Panc1 (cell line): ENCODE measurements around the gene TBCE. TPM values are rescaled to one million over a fixed set of nuclear protein-coding genes. Genes with fewer than 3 reads are reported as not detected.

Experiments
- ATAC-seq: fragments of 200-7000 bp; cut with Tn5 transposase; 2 replicates; pipeline ENCODE4 v1.9.1; 2020; ENCODE audit warnings: mild to moderate bottlenecking, moderate library complexity
- BruUV-seq: library from RNA; stranded (reverse); fragments of 400-500 nt; replicated peaks from 2 replicates; lab custom pipeline; 2021; lab: Mats Ljungman, UMichigan
- CTCF ChIA-PET: fragments of 300-600 bp; sonication (Branson Sonifier 250); formaldehyde crosslinking; loops from one replicate; lab custom pipeline; 2022; ENCODE audit warnings: antibody characterized with exemption; lab: Charles Lee
- POLR2A ChIA-PET: fragments of 300-600 bp; sonication (Branson Sonifier 250); formaldehyde crosslinking; loops from one replicate; lab custom pipeline; 2022; ENCODE audit warnings: antibody characterized with exemption; lab: Charles Lee
- DNase-seq: peaks from one replicate; pipeline ENCODE4 v3.0.0-alpha.2; 2010; ENCODE audit warnings: low read depth, low spot score
- H3K27ac ChIP-seq: 2 replicates; pipeline ENCODE4 v1.5.1; 2011; ENCODE audit warnings: mild to moderate bottlenecking, low read length, inconsistent platforms
- H3K27me3 ChIP-seq: fragments of 200-500 bp; sonication (Bioruptor generic); 2 replicates; pipeline ENCODE4 v1.6.0; 2014; ENCODE audit warnings: low read length, inconsistent platforms; ENCODE audit not compliant: control insufficient read depth, insufficient read depth
- H3K36me3 ChIP-seq: fragments of 200-500 bp; sonication (Bioruptor generic); 2 replicates; pipeline ENCODE4 v1.5.1; 2014; ENCODE audit warnings: inconsistent platforms, mild to moderate bottlenecking, low read length, moderate library complexity; ENCODE audit not compliant: control insufficient read depth, insufficient read depth
- H3K4me1 ChIP-seq: 2 replicates; pipeline ENCODE4 v1.5.1; 2011; ENCODE audit warnings: inconsistent platforms, mild to moderate bottlenecking, low read length, moderate library complexity; ENCODE audit not compliant: control insufficient read depth, insufficient read depth
- H3K4me3 ChIP-seq, 2 experiments: 2 replicates each; pipeline ENCODE4 v1.5.1; 2011 to 2012; ENCODE audit warnings: low read depth in 2 of 2, low read length in 2 of 2, mild to moderate bottlenecking in 2 of 2, inconsistent platforms in 1 of 2, moderate library complexity in 1 of 2
- H3K9me3 ChIP-seq: fragments of 200-500 bp; sonication (Bioruptor generic); 2 replicates; pipeline ENCODE4 v1.5.1; 2014; ENCODE audit warnings: low read depth, mild to moderate bottlenecking, inconsistent platforms, low read length, moderate library complexity; ENCODE audit not compliant: control insufficient read depth, insufficient read depth
- CTCF ChIP-seq: fragments of 450-650 bp; IDR thresholded peaks from 2 replicates; pipeline ENCODE4 v1.5.1; 2017; ENCODE audit warnings: mild to moderate bottlenecking
- POLR2AphosphoS5 ChIP-seq: IDR thresholded peaks from 2 replicates; pipeline ENCODE4 v1.6.1; 2012; ENCODE audit warnings: mild to moderate bottlenecking, low read depth, low read length, moderate library complexity
- REST ChIP-seq, 2 experiments: IDR thresholded peaks; 2 replicates each; pipeline ENCODE4 v1.6.1; 2011 to 2012; ENCODE audit warnings: low read depth in 2 of 2, control low read depth in 1 of 2, low read length in 1 of 2, mild to moderate bottlenecking in 1 of 2, moderate library complexity in 1 of 2; ENCODE audit not compliant: insufficient read depth in 1 of 2
- SIN3A ChIP-seq: IDR thresholded peaks from 2 replicates; pipeline ENCODE4 v1.6.1; 2012; ENCODE audit warnings: low read depth, mild to moderate bottlenecking, low read length, moderate library complexity, borderline replicate concordance; ENCODE audit not compliant: insufficient read depth
- TCF7L2 ChIP-seq: IDR thresholded peaks from 2 replicates; pipeline ENCODE4 v1.6.1; 2011; ENCODE audit warnings: mild to moderate bottlenecking, low read depth, low read length, inconsistent platforms
- in situ Hi-C: cut with HindIII; loops from 2 replicates; pipeline ENCODE4 v1.10.0; 2016; ENCODE audit warnings: low sequenced_read_pairs, low pct_unique_long_range_greater_than_20kb
- intact Hi-C: fragments of 100-400 bp; cut with micrococcal nuclease; formaldehyde crosslinking; loops from one replicate; pipeline ENCODE4 v1.10.0; 2022; ENCODE audit not compliant: unreplicated experiment
- total RNA-seq: library from RNA; stranded (reverse); gene quantifications from one replicate; pipeline ENCODE4 v1.2.1, GENCODE V29; 2021; ENCODE audit not compliant: unreplicated experiment

TBCE gene
- total RNA-seq, 1 experiment from 2014 or later = 72.0 TPM

- no peak for TF ChIP-seq POLR2AphosphoS5
- TF ChIP-seq TCF7L2 = no peak
- TF ChIP-seq SIN3A = no peak
- no peak for TF ChIP-seq CTCF
- no peak for TF ChIP-seq REST (IDR thresholded peaks at IDR 0.05; ENCODE audit: insufficient read depth in 1 of 2, low read depth in 2 of 2, low read length in 1 of 2)
- in situ Hi-C loops (no loop called here), intact Hi-C loops (no loop called here)
- Histone ChIP-seq H3K4me3 (no peak overlapping the region), H3K4me1 (0 out of 2 replicates have a peak, but pooled peaks cover 3% of the 10 kb centered on the region), H3K36me3 (no peaks in the 10 kb centered on the region), H3K27me3 (no peaks in the 10 kb centered on the region), H3K9me3 (no peaks in the 10 kb centered on the region), H3K27ac (no peak overlapping the region)
- DNase-seq = no peak
- POLR2A ChIA-PET = no interaction called here
- CTCF ChIA-PET = no interaction called here
- no peak for ATAC-seq
- BruUV-seq = no TSS peak
Observed at GRCh38 chr1:235423214-235423652, 56.0 kb downstream of the TBCE start.

DNA sequence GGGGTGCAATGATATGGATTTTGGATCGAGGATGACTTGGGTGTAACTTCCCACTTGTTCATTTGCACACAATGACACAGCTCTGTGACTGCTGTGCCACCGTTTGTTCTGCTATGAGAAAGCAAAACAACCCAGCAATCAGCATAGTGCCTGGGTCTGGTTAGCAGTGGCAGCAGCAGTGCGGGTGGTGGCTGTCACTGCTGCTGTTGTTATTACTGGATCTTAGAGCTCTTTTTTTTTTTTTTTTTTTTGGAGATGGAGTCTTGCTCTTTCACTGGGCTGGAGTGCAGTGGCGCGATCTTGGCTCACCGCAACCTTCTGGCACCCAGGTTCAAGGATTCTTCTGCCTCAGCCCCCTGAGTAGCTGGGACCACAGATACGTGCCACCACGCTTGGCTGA, 56.9 kb downstream of the TBCE start:
- H3K27ac ChIP-seq = no peak overlapping the region
- no peaks in the 10 kb centered on the region for H3K27me3 ChIP-seq
- no peaks in the 10 kb centered on the region for H3K9me3 ChIP-seq
- in situ Hi-C loops (no loop called here), intact Hi-C loops (no loop called here)
- H3K4me3 ChIP-seq = no peak overlapping the region
- peaks cover 3% of the 10 kb centered on the region; the same call in 1 of the 2 replicates for H3K4me1 ChIP-seq
- ChIA-PET POLR2A (interaction anchor here (0.6 kb wide), 1 partner anchor 184 kb away, joined by 10 read pairs; no protein-coding TSS in a partner anchor), CTCF (interaction anchor here (0.6 kb wide), 1 partner anchor 315 kb away, joined by 4 read pairs; no protein-coding TSS in a partner anchor)
- DNase-seq = no peak
- TF ChIP-seq CTCF (no peak), SIN3A (no peak), REST (IDR thresholded peaks at IDR 0.05; ENCODE audit: insufficient read depth in 1 of 2, low read depth in 2 of 2, low read length in 1 of 2) (no peak), TCF7L2 (no peak), POLR2AphosphoS5 (no peak)
- no peak for ATAC-seq
- H3K36me3 ChIP-seq = no peaks in the 10 kb centered on the region
- no TSS peak for BruUV-seq
